ENCODE measurements around the gene FNDC8. TPM values are rescaled to one million over a fixed set of nuclear protein-coding genes. Genes with fewer than 3 reads are reported as not detected.
"Not testable (repeated sequence)": the region's sequence is repeated elsewhere in the genome, so short reads cannot be mapped to it uniquely, and the experiment has no call there.

FNDC8 gene
- polyA plus RNA-seq, 1 of the 3 experiments (the other 2 are of a cell fraction) = not detected

- TF ChIP-seq TAF1 (IDR thresholded peaks at IDR 0.05; ENCODE audit: borderline replicate concordance, low read depth, low read length) (peak; percentile 29; the same call in 1 of the 2 replicates), RFX5 (IDR thresholded peaks at IDR 0.05; ENCODE audit: low read length) (no peak), CHD2 (IDR thresholded peaks at IDR 0.05; ENCODE audit: low read length, partially characterized antibody) (peak; percentile 38), PBX3 (IDR thresholded peaks at IDR 0.05) (no peak), SMC3 (IDR thresholded peaks at IDR 0.05; ENCODE audit: low read depth, low read length) (peak; percentile 77), MEF2A (IDR thresholded peaks at IDR 0.05; ENCODE audit: borderline replicate concordance, low read depth) (no peak), EZH2phosphoT487 (IDR thresholded peaks at IDR 0.05; ENCODE audit: borderline replicate concordance, low read depth) (no peak), SIN3A (IDR thresholded peaks at IDR 0.05; ENCODE audit: borderline replicate concordance, low read depth, low read length) (peak; percentile 39; the same call in 1 of the 2 replicates)
These were observed 32.4 kb upstream of the FNDC8 start (continued) for GRCh38 chr17:35088881-35089585.

- Histone ChIP-seq H3F3A (replicated peaks; ENCODE audit: insufficient read depth) (peaks cover 11% of the 10 kb centered on the region), H4K20me1 (ENCODE audit: insufficient read depth) (no peaks in the 10 kb centered on the region), H3K36me3 (replicated peaks in 1 of 2; ENCODE audit: control insufficient read depth in 1 of 2, insufficient read depth in 2 of 2, low read length in 1 of 2) (no peaks in the 10 kb centered on the region), H3K9ac (no peak overlapping the region), H3K9me3 (no peaks in the 10 kb centered on the region), H3K4me1 (ENCODE audit: control insufficient read depth in 1 of 2, insufficient read depth in 2 of 2, low read depth in 1 of 2, low read length in 1 of 2) (peaks cover 12 to 22% of the 10 kb centered on the region in 2 experiments; a peak in 3 of 4 replicates), H3K4me3 (ENCODE audit: low read depth in 2 of 2, low read length in 1 of 2) (peak overlapping the region; percentile 21 to 45; a peak in 2 of 4 replicates), H2AFZ (ENCODE audit: low read depth) (peak overlapping the region; percentile 86), H3K9me2 (no peaks in the 10 kb centered on the region), H3K79me2 (ENCODE audit: insufficient read depth) (peaks cover 39% of the 10 kb centered on the region), H3K27me3 (ENCODE audit: insufficient read depth) (no peaks in the 10 kb centered on the region), H3K4me2 (peak overlapping the region; percentile 41; the same call in 1 of the 2 replicates), H3K27ac (ENCODE audit: low read depth in 2 of 2, low read length in 1 of 2) (peak overlapping the region in 1 of 2 experiments; percentile 16; a peak in 1 of 4 replicates)
- ChIA-PET CTCF (interaction anchor here (0.7 to 2.3 kb wide), 24 partner anchors 9 to 645 kb away, joined by 3 to 22 read pairs (median 4); partner anchors contain the start of gene RAD51D), POLR2A (interaction anchor here (0.6 kb wide), 1 partner anchor 116 kb away, joined by 3 read pairs; no protein-coding TSS in a partner anchor)
- 68% methylated on average over 22 of the region's 22 CpGs for WGBS (ENCODE audit: low lambda C conversion rate)
- TF ChIP-seq SIN3A (IDR thresholded peaks at IDR 0.05; ENCODE audit: borderline replicate concordance, low read depth, low read length) (peak; percentile 14; the same call in 1 of the 2 replicates), EP300 (IDR thresholded peaks at IDR 0.05; ENCODE audit: borderline replicate concordance in 1 of 2, low read depth in 1 of 2, low read length in 1 of 2) (no peak)
- no peak for DNase-seq
These were observed 31.7 kb upstream of the FNDC8 start for GRCh38 chr17:35089586-35090296.

DNA sequence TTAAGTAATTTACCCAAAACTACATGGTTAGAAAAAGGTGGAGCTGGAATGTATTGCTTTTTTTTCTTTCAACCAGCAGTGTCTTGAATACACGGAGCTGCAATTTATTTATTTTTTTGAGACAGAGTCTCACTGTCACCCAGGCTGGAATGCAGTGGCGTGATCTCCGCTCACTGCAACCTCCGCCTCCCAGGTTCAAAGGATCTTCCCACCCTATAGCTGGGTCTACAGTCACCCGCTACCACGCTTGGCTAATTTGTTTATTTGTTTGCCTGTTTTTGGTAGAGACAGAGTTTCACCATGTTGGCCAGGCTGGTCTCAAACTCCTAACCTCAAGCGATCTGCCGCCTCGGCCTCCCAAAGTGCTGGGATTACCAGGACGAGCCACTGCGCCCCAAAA is 30.7 kb upstream of the FNDC8 start:
- H2AFZ ChIP-seq (ENCODE audit: low read depth); H3K9me3 ChIP-seq; H3K9me2 ChIP-seq; POLR2A ChIA-PET; H3K27me3 ChIP-seq (ENCODE audit: insufficient read depth); H3F3A ChIP-seq (replicated peaks; ENCODE audit: insufficient read depth); H3K27ac ChIP-seq (ENCODE audit: low read depth in 2 of 2, low read length in 1 of 2); H3K4me2 ChIP-seq; H3K36me3 ChIP-seq (replicated peaks in 1 of 2; ENCODE audit: control insufficient read depth in 1 of 2, insufficient read depth in 2 of 2, low read length in 1 of 2); H3K9ac ChIP-seq; DNase-seq; H3K4me3 ChIP-seq (ENCODE audit: low read depth in 2 of 2, low read length in 1 of 2); H4K20me1 ChIP-seq (ENCODE audit: insufficient read depth): not testable (repeated sequence)
- CTCF ChIA-PET = interaction anchor here (1.2 to 2.3 kb wide), 8 partner anchors 10 to 671 kb away, joined by 3 to 22 read pairs (median 8); no protein-coding TSS in a partner anchor
- Histone ChIP-seq H3K4me1 (ENCODE audit: control insufficient read depth in 1 of 2, insufficient read depth in 2 of 2, low read depth in 1 of 2, low read length in 1 of 2) (peaks cover 12 to 15% of the 10 kb centered on the region in 2 experiments; a peak in 3 of 4 replicates), H3K79me2 (ENCODE audit: insufficient read depth) (peaks cover 31% of the 10 kb centered on the region)
- 96% methylated on average over 11 of the region's 11 CpGs for WGBS (ENCODE audit: low lambda C conversion rate)
